Hepatocyte (in vitro differentiated cells): ENCODE measurements around the gene IL10.

Source experiments
- EZH2 ChIP-seq: fragments of 200-600 bp; sonication (generic); IDR thresholded peaks from 2 replicates; pipeline ENCODE4 v1.6.1; 2016; ENCODE audit warnings: antibody characterized with exemption, mild to moderate bottlenecking, borderline replicate concordance
- EZH2phosphoT487 ChIP-seq: fragments of 200-600 bp; sonication (generic); IDR thresholded peaks from one replicate; pipeline ENCODE4 v1.6.1; 2018; ENCODE audit warnings: antibody characterized with exemption, mild to moderate bottlenecking, low read depth, moderate library complexity; ENCODE audit not compliant: unreplicated experiment, severe bottlenecking
- TF ChIP-seq, protein P1 (sequence below): fragments of 200-600 bp; sonication (generic); IDR thresholded peaks from 2 replicates; pipeline ENCODE4 v1.5.1; 2016; ENCODE audit warnings: antibody characterized with exemption, mild to moderate bottlenecking; ENCODE audit not compliant: poor library complexity

DNA sequence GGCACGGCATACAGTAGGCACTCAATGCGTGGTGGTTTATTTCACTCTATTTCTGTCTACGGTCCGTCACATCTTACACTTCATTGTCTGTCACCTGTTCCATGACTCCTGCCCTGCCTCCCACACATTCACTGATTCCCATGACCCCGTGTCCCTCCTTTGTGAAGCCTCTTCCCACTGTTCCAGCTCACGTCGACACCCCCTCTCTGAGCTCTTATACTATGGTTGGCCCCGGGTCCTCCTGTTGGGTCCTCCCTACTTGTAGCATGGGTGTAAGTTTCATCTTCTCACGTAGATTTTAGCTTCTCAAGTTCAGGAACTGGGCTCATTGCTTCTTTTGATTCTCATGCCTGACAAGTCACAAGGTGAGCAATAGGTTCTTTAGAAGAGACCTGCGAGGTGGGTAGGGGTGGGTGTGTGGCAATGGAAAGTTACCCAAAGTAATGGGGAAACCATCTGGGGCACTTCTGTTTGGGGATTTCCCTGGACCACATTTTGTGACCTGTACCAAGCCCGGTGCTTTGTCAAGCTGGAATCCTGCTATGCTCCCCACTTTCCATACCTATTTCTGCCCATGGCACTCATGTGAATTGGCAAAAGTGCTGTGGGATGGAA, 22.1 kb upstream of the IL10 start:
- TF ChIP-seq, protein P1, sequence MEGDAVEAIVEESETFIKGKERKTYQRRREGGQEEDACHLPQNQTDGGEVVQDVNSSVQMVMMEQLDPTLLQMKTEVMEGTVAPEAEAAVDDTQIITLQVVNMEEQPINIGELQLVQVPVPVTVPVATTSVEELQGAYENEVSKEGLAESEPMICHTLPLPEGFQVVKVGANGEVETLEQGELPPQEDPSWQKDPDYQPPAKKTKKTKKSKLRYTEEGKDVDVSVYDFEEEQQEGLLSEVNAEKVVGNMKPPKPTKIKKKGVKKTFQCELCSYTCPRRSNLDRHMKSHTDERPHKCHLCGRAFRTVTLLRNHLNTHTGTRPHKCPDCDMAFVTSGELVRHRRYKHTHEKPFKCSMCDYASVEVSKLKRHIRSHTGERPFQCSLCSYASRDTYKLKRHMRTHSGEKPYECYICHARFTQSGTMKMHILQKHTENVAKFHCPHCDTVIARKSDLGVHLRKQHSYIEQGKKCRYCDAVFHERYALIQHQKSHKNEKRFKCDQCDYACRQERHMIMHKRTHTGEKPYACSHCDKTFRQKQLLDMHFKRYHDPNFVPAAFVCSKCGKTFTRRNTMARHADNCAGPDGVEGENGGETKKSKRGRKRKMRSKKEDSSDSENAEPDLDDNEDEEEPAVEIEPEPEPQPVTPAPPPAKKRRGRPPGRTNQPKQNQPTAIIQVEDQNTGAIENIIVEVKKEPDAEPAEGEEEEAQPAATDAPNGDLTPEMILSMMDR, result no peak
- TF ChIP-seq EZH2 (no peak), EZH2phosphoT487 (no peak)
